GM23338 (cell line): ENCODE results near the gene SARS1. TPM values are rescaled to one million over a fixed set of nuclear protein-coding genes. Genes with fewer than 3 reads are reported as not detected.
"Not testable (repeated sequence)": the region's sequence is repeated elsewhere in the genome, so short reads cannot be mapped to it uniquely, and the experiment has no call there.

ENCODE experiments used
- ATAC-seq: fragments of 200-7000 bp; cut with Tn5 transposase; 3 replicates; pipeline ENCODE4 v1.9.1; 2020
- DNase-seq: peaks from one replicate; pipeline ENCODE4 v3.0.0-alpha.2; 2015; ENCODE audit warnings: low spot score
- H2AFZ ChIP-seq: fragments of 200-600 bp; sonication (generic); 2 replicates; pipeline ENCODE4 v1.8.0; 2016; ENCODE audit warnings: antibody characterized with exemption, mild to moderate bottlenecking, moderate library complexity
- H3F3A ChIP-seq: fragments of 200-600 bp; sonication (generic); replicated peaks from 2 replicates; pipeline ENCODE4 v1.8.0; 2017; ENCODE audit warnings: antibody characterized with exemption, mixed run types, low read depth
- H3K27ac ChIP-seq: fragments of 200-600 bp; sonication (generic); 2 replicates; pipeline ENCODE4 v1.6.1; 2016; ENCODE audit warnings: low read depth
- H3K27me3 ChIP-seq: fragments of 200-600 bp; sonication (generic); 2 replicates; pipeline ENCODE4 v1.8.0; 2016; ENCODE audit warnings: mild to moderate bottlenecking, mixed run types, moderate library complexity; ENCODE audit not compliant: insufficient read depth
- H3K36me3 ChIP-seq: fragments of 200-600 bp; sonication (generic); 2 replicates; pipeline ENCODE4 v1.8.0; 2016; ENCODE audit warnings: mild to moderate bottlenecking; ENCODE audit not compliant: insufficient read depth
- H3K4me1 ChIP-seq: fragments of 200-600 bp; sonication (generic); 2 replicates; pipeline ENCODE4 v1.8.0; 2016; ENCODE audit warnings: mild to moderate bottlenecking, moderate library complexity; ENCODE audit not compliant: insufficient read depth
- H3K4me2 ChIP-seq: fragments of 200-600 bp; sonication (generic); 2 replicates; pipeline ENCODE4 v1.7.1; 2017; ENCODE audit warnings: mixed run types
- H3K4me3 ChIP-seq: fragments of 200-600 bp; sonication (generic); 2 replicates; pipeline ENCODE4 v1.6.1; 2016; ENCODE audit warnings: mixed run types
- H3K79me2 ChIP-seq: fragments of 200-600 bp; sonication (generic); replicated peaks from 2 replicates; pipeline ENCODE4 v1.8.0; 2017; ENCODE audit warnings: mild to moderate bottlenecking; ENCODE audit not compliant: insufficient read depth
- H3K9me2 ChIP-seq: fragments of 200-600 bp; sonication (generic); 2 replicates; pipeline ENCODE4 v1.8.0; 2017; ENCODE audit not compliant: insufficient read depth
- H4K20me1 ChIP-seq: fragments of 200-600 bp; sonication (generic); replicated peaks from 2 replicates; pipeline ENCODE4 v1.8.0; 2017; ENCODE audit warnings: mild to moderate bottlenecking; ENCODE audit not compliant: insufficient read depth
- H3K27ac Mint-ChIP-seq: 2 replicates; pipeline ENCODE4 v1.8.0; 2020; ENCODE audit warnings: inconsistent platforms, mild to moderate bottlenecking, moderate library complexity, mixed read lengths
- H3K27me3 Mint-ChIP-seq: 3 replicates; pipeline ENCODE4 v1.8.0; 2022; ENCODE audit warnings: low read depth, mild to moderate bottlenecking, moderate library complexity, mixed read lengths, inconsistent platforms; ENCODE audit not compliant: insufficient read depth, poor library complexity
- H3K36me3 Mint-ChIP-seq: 3 replicates; pipeline ENCODE4 v1.8.0; 2021; ENCODE audit warnings: low read depth, mild to moderate bottlenecking, inconsistent platforms, moderate library complexity, mixed read lengths
- H3K4me1 Mint-ChIP-seq: 3 replicates; pipeline ENCODE4 v1.8.0; 2020; ENCODE audit warnings: mild to moderate bottlenecking, inconsistent platforms, mixed read lengths
- H3K4me3 Mint-ChIP-seq: 3 replicates; pipeline ENCODE4 v1.8.0; 2021; ENCODE audit warnings: moderate library complexity, mild to moderate bottlenecking, inconsistent platforms, mixed read lengths
- H3K9me3 Mint-ChIP-seq: 3 replicates; pipeline ENCODE4 v1.8.0; 2020; ENCODE audit warnings: moderate library complexity, mild to moderate bottlenecking, inconsistent platforms, mixed read lengths
- CREB1 ChIP-seq: fragments of 250-450 bp; sonication (Bioruptor Pico); IDR thresholded peaks from 2 replicates; pipeline ENCODE4 v1.5.0; 2020; ENCODE audit warnings: low read depth, mild to moderate bottlenecking, moderate library complexity
- EZH2 ChIP-seq: fragments of 200-600 bp; sonication (generic); IDR thresholded peaks from one replicate; pipeline ENCODE4 v1.8.0; 2017; ENCODE audit warnings: antibody characterized with exemption, mild to moderate bottlenecking, low read depth; ENCODE audit not compliant: unreplicated experiment
- EZH2phosphoT487 ChIP-seq: fragments of 200-600 bp; sonication (generic); IDR thresholded peaks from one replicate; pipeline ENCODE4 v1.8.1; 2018; ENCODE audit warnings: antibody characterized with exemption; ENCODE audit not compliant: unreplicated experiment
- STAT1 ChIP-seq: IDR thresholded peaks from one replicate; pipeline ENCODE4 v1.6.1; 2016; ENCODE audit warnings: antibody characterized with exemption; ENCODE audit not compliant: unreplicated experiment
- ZNF331 ChIP-seq: fragments of 250-450 bp; sonication (Bioruptor Pico); IDR thresholded peaks from 2 replicates; pipeline ENCODE4 v1.5.0; 2020; ENCODE audit warnings: low read depth, mild to moderate bottlenecking, moderate library complexity
- ZNF462 ChIP-seq: fragments of 250-450 bp; sonication (Bioruptor Pico); IDR thresholded peaks from 2 replicates; pipeline ENCODE4 v1.5.0; 2020; ENCODE audit warnings: mild to moderate bottlenecking, moderate library complexity
- polyA plus RNA-seq: library from polyadenylated mRNA; unstranded; fragments of >200 nt; fragmentation: Nextera tagmentation; extraction: Ambion mirVana; gene quantifications from 2 replicates; pipeline ENCODE4 v1.2.1, GENCODE V29; 2016
- total RNA-seq: library from RNA; depleted of rRNA; stranded (reverse); fragments of >200 nt; shearing (Covaris generic); gene quantifications from 2 replicates; pipeline ENCODE4 v1.2.3, GENCODE V29; 2014

SARS1 gene
- total and polyA plus RNA-seq, 2 experiments from 2014 or later = 141 to 166 TPM

GRCh38 chr1:109218516-109218915 is 4.8 kb downstream of the SARS1 start (continued):
- TF ChIP-seq ZNF462 (CRISPR knock-in tag) (no peak), EZH2 (no peak), EZH2phosphoT487 (no peak), ZNF331 (no peak), STAT1 (no peak), CREB1 (CRISPR knock-in tag) (no peak)

GRCh38 chr1:109221201-109221600 is 7.5 kb downstream of the SARS1 start:
- DNase-seq, H3K4me2 ChIP-seq, H3K36me3 ChIP-seq, H3K27me3 ChIP-seq, H3K4me3 Mint-ChIP-seq, H3K27ac ChIP-seq, H3K4me3 ChIP-seq, H3K9me2 ChIP-seq, H3K9me3 Mint-ChIP-seq, H2AFZ ChIP-seq, H3F3A ChIP-seq, ATAC-seq, H3K27ac Mint-ChIP-seq, H3K27me3 Mint-ChIP-seq: not testable (repeated sequence)
- Mint-ChIP-seq H3K4me1 (peaks cover 16% of the 10 kb centered on the region), H3K36me3 (peaks cover 53% of the 10 kb centered on the region)
- peaks cover 94% of the 10 kb centered on the region for H3K79me2 ChIP-seq
- H3K4me1 ChIP-seq = peaks cover 13% of the 10 kb centered on the region; the same call in 1 of the 2 replicates
- H4K20me1 ChIP-seq = peaks cover 16% of the 10 kb centered on the region
